HuH-7 (cell line): ENCODE data around the gene PCDHGA1.
"Not testable (repeated sequence)": the region's sequence is repeated elsewhere in the genome, so short reads cannot be mapped to it uniquely, and the experiment has no call there.

Experiments
- DNase-seq: peaks from one replicate; pipeline ENCODE4 v3.0.0; 2011; ENCODE audit warnings: low spot score

The PCDHGA1 gene

DNA sequence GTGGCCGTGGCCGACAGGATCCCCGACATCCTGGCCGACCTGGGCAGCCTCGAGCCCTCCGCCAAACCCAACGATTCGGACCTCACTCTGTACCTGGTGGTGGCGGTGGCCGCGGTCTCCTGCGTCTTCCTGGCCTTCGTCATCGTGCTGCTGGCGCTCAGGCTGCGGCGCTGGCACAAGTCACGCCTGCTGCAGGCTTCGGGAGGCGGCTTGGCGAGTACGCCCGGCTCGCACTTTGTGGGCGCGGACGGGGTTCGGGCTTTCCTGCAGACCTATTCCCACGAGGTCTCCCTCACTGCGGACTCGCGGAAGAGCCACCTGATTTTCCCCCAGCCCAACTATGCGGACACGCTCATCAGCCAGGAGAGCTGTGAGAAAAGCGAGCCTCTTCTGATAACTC lies 15.7 kb downstream of the PCDHGA1 start:
- not testable (repeated sequence) for DNase-seq

DNA sequence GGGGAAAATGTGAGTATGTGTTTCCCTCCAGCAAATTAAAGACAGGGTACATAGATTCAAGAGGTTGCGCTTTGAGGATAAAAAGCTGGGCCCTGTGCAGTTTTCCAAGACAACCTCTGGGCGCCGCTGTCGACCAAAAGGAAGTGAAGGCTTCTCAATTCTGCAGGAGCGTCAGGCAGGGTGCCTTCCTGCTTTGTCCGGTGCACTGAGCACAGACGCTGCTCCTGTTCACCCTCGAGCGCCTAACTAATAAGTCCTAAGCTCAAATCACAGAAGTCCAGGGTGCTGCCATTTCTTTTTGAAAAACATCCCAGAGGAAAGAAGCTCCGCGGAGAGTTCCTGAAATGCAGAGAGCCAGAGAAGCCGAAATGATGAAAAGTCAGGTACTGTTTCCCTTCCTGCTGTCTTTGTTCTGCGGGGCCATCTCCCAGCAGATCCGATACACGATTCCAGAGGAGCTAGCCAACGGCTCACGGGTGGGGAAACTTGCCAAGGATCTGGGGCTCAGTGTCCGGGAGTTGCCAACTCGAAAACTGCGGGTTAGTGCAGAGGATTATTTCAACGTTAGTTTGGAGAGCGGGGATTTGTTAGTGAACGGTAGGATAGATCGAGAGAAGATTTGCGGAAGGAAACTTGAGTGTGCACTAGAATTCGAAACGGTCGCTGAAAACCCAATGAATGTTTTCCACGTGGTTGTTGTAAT lies 19.8 kb downstream of the PCDHGA1 start, which contains the start of gene PCDHGB1:
TSS of gene PCDHGB1 (plus strand) at position 183 of the 703 bp plus-strand sequence. CDS start at position 345, 162 bp downstream.
- DNase-seq = peak; percentile 87

DNA sequence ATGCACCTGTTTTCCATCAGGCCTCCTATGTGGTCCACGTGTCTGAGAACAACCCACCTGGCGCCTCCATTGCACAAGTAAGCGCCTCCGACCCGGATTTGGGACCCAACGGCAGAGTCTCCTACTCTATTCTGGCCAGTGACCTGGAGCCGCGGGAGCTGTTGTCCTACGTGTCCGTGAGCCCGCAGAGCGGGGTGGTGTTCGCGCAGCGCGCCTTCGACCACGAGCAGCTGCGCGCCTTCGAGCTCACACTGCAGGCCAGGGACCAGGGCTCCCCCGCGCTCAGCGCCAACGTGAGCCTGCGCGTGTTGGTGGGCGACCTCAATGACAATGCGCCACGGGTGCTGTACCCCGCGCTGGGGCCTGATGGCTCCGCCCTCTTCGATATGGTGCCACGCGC lies 21.3 kb downstream of the PCDHGA1 start:
- no peak for DNase-seq

DNA sequence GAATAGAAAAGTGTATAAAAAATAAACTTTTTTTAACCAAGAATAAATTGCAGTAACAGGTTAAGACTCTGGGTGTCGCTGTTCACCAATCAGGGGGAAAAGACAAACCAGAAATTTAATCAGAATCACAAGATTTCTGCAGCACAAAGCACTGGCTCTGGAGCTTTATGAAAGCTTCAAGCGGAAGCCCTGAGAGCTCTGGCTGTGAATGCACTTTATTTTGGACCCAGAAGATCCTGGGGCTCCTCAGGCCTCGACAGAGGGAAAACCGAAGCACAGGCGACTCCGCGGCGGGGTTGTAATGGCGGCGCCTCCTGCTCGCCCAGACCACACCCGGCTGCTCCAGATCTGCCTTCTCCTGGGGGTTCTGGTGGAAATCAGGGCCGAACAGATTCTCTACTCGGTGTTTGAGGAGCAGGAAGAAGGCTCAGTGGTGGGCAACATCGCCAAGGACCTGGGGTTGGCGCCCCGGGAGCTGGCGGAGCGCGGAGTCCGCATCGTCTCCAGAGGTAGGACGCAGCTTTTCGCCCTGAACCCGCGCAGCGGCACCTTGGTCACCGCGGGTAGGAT lies 24.7 kb downstream of the PCDHGA1 start, which contains the start of gene PCDHGA4:
TSS of gene PCDHGA4 (plus strand) at position 122 of the 570 bp plus-strand sequence. CDS start at position 209, 87 bp downstream.
- no peak for DNase-seq

DNA sequence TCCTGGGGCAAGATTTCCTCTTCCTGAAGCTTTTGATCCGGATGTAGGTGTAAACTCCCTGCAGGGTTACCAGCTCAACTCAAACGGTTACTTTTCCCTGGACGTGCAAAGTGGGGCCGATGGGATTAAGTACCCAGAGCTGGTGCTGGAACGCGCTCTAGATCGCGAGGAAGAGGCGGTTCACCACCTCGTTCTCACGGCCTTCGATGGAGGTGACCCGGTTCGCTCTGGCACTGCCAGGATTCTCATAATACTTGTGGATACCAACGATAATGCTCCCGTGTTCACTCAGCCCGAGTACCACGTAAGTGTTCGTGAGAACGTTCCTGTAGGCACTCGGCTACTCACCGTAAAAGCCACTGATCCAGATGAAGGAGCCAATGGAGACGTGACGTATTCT lies 25.3 kb downstream of the PCDHGA1 start:
- DNase-seq = no peak

DNA sequence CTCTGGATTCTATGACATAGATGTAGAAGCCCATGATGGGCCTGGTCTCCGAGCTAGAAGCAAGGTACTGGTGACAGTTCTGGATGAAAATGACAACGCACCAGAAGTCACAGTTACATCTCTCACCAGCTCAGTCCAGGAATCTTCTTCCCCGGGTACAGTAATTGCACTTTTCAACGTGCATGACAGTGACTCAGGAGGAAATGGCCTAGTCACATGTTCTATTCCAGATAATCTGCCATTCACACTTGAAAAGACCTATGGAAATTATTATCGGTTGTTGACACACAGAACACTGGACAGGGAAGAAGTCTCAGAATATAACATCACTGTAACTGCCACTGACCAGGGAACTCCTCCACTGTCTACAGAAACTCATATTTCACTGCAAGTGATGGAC lies 25.8 kb downstream of the PCDHGA1 start:
- no peak for DNase-seq

DNA sequence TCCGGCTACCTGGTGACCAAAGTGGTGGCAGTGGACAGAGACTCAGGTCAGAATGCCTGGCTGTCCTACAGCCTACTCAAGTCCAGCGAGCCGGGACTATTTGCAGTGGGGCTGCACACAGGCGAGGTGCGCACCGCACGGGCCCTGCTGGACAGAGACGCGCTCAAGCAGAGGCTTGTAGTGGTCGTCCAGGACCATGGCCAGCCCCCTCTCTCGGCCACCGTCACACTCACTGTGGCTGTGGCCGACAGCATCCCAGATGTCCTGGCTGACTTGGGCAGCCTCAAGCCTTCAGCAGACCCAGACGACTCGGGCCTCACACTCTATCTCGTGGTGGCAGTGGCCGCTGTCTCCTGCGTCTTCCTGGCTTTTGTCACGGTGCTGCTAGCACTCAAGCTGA lies 26.6 kb downstream of the PCDHGA1 start:
- DNase-seq = no peak

DNA sequence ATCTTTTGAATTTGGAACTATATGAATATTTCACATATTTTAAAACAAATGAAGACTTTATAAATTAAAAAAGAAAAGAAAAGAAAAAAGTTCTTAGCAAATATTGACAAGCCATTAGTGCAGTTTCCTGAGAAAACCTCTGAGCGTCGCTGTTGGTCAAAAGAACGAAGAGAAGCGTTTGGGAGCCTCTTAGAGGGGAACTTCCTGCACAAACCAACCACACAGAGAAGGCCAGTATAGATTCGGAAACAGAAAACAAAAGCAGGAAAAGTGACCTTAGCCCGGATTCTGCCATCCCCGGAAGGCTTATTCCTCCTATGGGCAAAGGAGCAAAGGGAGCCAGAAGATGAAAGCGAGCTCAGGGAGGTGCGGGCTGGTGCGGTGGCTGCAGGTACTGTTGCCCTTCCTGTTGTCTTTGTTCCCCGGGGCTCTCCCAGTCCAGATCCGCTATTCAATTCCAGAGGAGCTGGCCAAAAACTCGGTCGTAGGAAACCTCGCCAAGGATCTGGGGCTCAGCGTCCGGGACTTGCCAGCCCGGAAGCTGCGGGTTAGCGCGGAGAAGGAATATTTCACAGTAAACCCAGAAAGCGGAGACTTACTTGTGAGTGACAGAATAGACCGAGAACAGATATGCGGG lies 29.6 kb downstream of the PCDHGA1 start, which contains the start of gene PCDHGB2:
TSS of gene PCDHGB2 (plus strand) at position 205 of the 637 bp plus-strand sequence. CDS start at position 347, 142 bp downstream.
- peak; percentile 44 for DNase-seq

DNA sequence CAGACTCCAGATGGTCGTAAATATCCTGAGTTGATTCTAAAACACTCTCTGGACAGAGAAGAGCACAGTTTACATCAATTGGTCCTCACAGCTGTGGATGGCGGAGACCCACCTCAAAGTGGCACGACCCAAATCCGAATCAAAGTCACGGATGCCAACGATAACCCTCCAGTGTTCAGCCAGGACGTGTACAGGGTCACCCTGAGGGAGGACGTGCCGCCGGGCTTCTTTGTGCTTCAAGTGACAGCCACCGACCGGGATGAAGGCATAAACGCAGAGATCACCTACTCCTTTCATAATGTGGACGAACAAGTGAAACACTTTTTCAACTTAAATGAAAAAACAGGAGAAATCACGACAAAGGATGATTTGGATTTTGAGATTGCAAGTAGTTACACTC lies 30.4 kb downstream of the PCDHGA1 start:
- DNase-seq = no peak

DNA sequence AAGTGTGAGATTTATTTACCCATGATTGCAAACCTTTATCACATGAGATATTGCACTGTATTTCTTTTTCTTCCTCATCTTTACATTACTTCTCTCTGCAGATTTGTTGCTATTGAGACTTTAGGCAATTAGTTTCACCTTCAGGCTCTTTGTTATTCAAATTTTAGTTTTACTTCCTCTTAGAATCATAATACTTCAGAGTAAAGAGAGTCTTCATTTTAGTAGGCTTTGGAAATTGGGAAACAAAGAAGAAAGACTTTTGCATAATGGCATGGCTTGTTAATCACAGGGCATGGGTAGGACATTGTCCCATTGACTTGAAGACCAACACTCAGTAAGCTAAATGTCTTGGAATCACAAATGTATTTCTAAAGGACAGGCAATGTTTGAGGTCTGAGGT lies 32.4 kb downstream of the PCDHGA1 start:
- DNase-seq = no peak

DNA sequence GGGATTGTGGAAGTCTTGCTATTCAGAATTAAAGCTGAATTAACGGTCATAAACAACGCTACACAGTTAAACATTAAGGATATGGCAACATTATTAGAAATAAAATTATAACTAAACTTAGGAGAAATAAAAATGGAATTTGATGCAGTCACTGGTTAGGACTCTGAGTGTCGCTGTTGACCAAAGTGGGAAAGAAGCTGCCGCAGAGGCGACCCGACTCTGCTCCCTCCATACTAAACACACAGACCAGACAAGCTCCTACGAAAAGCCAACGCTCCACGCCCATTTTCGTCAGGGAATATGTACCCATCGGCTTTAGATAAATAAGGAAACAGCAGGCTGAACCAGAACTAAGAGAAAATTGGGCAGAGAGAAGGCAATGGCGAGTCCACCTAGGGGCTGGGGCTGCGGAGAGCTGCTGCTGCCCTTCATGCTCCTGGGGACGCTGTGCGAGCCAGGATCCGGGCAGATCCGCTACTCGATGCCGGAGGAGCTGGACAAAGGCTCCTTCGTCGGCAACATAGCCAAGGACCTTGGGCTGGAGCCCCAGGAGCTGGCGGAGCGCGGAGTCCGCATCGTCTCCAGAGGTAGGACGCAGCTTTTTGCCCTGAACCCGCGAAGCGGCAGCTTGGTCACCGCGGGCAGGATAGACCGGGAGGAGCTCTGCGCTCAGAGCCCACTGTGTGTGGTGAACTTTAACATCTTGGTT lies 33.8 kb downstream of the PCDHGA1 start, which contains the start of gene PCDHGA5:
TSS of gene PCDHGA5 (plus strand) at position 211 of the 709 bp plus-strand sequence. CDS start at position 380, 169 bp downstream.
- no peak for DNase-seq

DNA sequence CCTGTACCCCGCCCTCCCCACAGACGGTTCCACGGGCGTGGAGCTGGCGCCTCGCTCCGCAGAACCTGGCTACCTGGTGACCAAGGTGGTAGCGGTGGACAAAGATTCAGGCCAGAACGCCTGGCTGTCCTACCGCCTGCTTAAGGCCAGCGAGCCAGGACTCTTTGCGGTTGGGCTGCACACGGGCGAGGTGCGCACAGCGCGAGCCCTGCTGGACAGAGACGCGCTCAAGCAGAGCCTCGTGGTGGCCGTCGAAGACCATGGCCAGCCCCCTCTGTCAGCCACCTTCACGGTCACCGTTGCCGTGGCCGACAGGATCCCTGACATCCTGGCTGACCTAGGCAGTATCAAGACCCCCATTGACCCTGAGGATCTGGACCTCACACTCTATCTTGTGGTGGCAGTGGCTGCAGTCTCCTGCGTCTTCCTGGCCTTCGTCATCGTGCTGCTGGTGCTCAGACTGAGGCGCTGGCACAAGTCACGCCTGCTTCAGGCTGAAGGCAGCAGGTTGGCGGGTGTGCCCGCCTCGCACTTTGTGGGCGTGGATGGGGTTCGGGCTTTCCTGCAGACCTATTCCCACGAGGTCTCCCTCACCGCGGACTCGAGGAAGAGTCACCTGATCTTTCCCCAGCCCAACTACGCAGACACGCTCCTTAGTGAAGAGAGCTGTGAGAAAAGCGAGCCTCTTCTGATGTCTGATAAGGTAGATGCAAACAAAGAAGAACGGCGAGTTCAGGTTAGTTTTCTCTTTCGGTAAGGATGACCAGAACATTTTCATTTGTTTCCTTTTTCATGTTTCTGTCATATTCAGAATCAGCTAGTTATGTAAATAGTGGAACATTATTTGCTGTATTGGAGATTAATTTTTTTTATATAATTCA lies 35.9 kb downstream of the PCDHGA1 start:
- DNase-seq = no peak

DNA sequence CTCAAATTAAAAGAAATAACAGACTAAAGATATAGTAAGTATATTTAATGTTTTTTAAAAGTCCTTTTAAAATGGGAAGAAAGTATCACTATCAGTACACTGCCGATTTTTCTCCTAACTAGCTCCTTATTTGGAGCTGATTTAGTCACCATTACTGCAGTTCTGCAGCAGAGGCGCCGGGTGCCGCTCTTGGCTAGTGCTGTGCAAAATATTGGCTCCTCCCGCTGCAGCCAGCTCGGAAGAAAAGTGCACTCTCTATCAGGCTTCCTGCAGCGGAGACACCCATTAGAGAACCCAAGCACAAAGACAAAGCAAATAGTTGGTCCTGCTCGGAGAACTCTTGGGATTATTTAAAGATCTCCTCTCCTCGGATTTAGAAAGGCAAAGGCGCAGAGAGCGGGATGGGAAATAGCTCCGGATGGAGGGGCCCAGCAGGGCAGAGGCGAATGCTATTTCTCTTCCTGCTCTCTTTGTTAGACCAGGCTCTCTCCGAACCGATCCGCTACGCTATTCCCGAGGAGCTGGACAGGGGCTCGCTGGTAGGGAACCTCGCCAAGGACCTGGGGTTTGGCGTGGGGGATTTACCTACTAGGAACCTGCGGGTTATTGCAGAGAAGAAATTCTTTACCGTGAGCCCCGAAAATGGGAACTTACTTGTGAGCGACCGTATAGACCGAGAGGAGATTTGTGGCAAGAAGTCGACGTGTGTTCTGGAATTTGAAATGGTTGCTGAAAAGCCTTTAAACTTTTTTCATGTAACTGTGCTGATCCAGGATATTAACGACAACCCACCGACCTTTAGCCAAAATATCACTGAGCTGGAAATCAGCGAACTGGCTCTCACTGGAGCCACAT lies 39.9 kb downstream of the PCDHGA1 start, which contains the start of gene PCDHGB3:
TSS of gene PCDHGB3 (plus strand) at position 249 of the 855 bp plus-strand sequence. CDS start at position 402, 153 bp downstream.
- no peak for DNase-seq

DNA sequence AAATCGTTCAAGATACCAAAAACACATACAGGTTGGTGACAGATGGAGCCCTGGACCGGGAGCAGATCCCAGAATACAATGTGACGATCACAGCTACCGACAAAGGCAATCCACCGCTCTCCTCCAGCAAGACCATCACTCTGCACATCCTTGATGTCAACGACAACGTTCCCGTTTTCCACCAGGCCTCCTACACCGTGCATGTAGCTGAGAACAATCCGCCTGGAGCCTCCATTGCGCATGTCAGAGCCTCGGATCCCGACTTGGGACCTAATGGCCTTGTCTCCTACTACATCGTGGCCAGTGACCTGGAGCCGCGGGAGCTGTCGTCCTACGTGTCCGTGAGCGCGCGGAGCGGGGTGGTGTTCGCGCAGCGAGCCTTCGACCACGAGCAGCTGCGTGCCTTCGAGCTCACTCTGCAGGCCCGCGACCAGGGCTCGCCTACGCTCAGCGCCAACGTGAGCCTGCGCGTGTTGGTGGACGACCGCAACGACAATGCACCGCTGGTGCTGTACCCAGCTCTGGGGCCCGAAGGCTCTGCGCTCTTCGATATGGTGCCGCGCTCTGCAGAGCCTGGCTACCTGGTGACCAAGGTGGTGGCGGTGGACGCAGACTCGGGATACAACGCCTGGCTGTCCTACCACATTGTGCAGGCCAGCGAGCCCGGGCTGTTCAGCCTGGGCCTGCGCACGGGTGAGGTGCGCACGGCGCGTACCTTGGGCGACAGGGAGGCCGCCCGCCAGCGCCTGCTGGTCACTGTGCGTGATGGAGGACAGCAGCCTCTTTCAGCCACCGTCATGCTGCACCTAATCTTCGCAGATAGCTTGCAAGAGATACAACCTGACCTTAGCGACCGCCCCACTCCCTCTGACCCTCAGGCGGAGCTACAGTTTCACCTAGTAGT lies 41.5 kb downstream of the PCDHGA1 start:
- no peak for DNase-seq

DNA sequence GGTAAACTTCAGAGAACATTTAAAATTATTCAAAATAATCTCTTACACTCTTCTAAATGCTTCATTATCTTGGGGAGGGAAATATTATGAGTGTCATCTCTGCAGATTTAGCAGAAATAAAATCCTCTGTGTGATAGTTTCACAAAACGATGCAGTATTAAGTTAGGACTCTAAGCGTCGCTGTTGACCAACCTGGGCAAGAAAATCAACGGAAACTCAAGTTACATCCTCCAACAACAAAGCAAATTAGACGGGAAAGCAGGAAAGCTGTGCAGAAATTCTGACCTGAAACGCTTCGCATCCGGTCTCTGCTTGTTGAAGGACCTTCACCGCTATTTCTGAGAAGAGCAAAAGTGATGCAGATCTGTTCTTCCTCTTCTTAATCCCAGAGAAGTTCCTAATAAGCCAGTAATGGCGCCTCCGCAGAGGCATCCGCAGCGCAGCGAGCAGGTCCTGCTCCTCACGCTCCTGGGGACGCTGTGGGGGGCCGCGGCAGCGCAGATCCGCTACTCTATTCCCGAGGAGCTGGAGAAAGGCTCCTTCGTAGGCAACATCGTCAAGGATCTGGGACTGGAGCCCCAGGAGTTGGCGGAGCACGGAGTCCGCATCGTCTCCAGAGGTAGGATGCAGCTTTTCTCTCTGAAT lies 43.5 kb downstream of the PCDHGA1 start, which contains the start of gene PCDHGA6:
TSS of gene PCDHGA6 (plus strand) at position 219 of the 645 bp plus-strand sequence. CDS start at position 412, 193 bp downstream.
- no peak for DNase-seq

DNA sequence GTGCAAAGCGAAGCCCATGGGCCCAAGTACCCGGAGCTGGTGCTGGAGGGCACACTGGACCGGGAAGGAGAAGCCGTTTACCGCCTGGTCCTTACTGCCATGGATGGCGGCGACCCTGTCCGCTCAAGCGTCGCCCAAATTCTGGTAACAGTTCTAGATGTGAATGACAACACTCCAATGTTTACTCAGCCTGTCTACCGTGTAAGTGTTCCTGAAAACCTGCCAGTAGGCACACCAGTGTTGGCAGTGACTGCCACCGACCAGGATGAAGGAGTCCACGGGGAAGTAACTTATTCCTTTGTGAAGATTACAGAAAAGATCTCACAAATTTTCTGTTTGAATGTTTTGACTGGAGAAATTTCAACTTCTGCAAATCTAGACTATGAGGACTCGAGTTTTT lies 44.3 kb downstream of the PCDHGA1 start:
- DNase-seq = no peak

DNA sequence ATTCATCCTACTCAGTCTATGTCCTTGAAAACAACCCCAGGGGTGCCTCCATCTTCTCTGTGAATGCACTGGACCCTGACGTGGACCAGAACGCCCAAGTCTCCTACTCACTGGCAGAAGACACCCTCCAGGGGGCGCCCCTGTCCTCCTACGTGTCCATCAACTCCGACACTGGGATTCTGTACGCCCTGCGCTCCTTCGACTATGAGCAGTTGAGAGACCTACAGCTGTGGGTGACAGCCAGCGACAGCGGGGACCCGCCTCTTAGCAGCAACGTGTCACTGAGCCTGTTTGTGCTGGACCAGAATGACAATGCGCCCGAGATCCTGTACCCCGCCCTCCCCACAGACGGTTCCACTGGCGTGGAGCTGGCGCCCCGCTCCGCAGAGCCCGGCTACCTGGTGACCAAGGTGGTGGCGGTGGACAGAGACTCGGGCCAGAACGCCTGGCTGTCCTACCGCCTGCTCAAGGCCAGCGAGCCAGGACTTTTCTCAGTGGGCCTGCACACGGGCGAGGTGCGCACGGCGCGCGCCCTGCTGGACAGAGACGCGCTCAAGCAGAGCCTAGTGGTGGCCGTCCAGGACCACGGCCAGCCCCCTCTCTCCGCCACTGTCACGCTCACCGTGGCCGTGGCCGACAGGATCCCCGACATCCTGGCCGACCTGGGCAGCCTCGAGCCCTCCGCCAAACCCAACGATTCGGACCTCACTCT lies 45.3 kb downstream of the PCDHGA1 start:
- not testable (repeated sequence) for DNase-seq
